Esophagus squamous epithelium (tissue), 5 donors: ENCODE results near the gene BCL11B. TPM values are rescaled to one million over a fixed set of nuclear protein-coding genes. Genes with fewer than 3 reads are reported as not detected.

Experiments used
- DNase-seq: peaks from one replicate; lab custom pipeline; 2025; lab: John Stamatoyannopoulos, UW
- H3K27ac ChIP-seq, 4 donors: fragments of 200-600 bp; sonication (generic); one replicate each; pipeline ENCODE4 v1.5.1; 2016 to 2019; ENCODE audit warnings: mild to moderate bottlenecking in 1 of 4
- H3K27me3 ChIP-seq, 4 donors: fragments of 200-600 bp; sonication (generic); 1 replicate in 3 of 4; 2 replicates in 1 of 4; pipeline versions ENCODE4 v1.5.1 to v1.6.0; 2017 to 2021; ENCODE audit warnings: antibody characterized with exemption in 1 of 4
- H3K36me3 ChIP-seq, 3 donors: fragments of 200-600 bp; sonication (generic); one replicate each; pipeline ENCODE4 v1.5.1; 2016 to 2019
- H3K4me1 ChIP-seq, 3 donors: fragments of 200-600 bp; sonication (generic); one replicate each; pipeline ENCODE4 v1.5.1; 2017 to 2019
- H3K4me3 ChIP-seq, 4 donors: fragments of 200-600 bp; sonication (generic); 1 replicate in 3 of 4; 2 replicates in 1 of 4; pipeline ENCODE4 v1.5.1; 2016 to 2019; ENCODE audit warnings: mild to moderate bottlenecking in 2 of 4, moderate library complexity in 1 of 4
- H3K9me3 ChIP-seq, 3 donors: fragments of 200-600 bp; sonication (generic); one replicate each; pipeline ENCODE4 v1.5.1; 2016 to 2019
- POLR2A ChIP-seq, 4 donors: fragments of 450-650 bp; IDR thresholded peaks; one replicate each; pipeline ENCODE4 v1.6.1; 2017; ENCODE audit warnings: antibody characterized with exemption in 4 of 4, mild to moderate bottlenecking in 4 of 4, moderate library complexity in 3 of 4
- WGBS, 2 donors: methylation state at CpG; one replicate each; pipeline ENCODE4 v1.1.5; 2018; 5-methylcytosine and 5-hydroxymethylcytosine counted together
- intact Hi-C: fragments of 100-400 bp; cut with DNase I; formaldehyde crosslinking; loops from one replicate; pipeline ENCODE4 v1.15.0; 2022
- total RNA-seq, 4 donors: library from RNA; depleted of rRNA; stranded (reverse); fragments of >200 nt; gene quantifications; one replicate each; pipeline ENCODE4 v1.1.0, GENCODE V29; 2016
- TF ChIP-seq, protein P1 (sequence below), 6 experiments: fragments of 450-650 bp in 4 of 6; fragments of 200-600 bp in 2 of 6; sonication (generic) in 2 of 6; IDR thresholded peaks; one replicate each; pipeline ENCODE4 v1.5.1; 2016 to 2019; ENCODE audit warnings: antibody characterized with exemption in 6 of 6, mild to moderate bottlenecking in 4 of 6, moderate library complexity in 4 of 6
- donor health status: DM: yes; HTN: yes; CAD: no.

The BCL11B gene
- total RNA-seq, 4 donors from 2014 or later, result 10.1 to 19.3 (median 12.9) TPM

DNA sequence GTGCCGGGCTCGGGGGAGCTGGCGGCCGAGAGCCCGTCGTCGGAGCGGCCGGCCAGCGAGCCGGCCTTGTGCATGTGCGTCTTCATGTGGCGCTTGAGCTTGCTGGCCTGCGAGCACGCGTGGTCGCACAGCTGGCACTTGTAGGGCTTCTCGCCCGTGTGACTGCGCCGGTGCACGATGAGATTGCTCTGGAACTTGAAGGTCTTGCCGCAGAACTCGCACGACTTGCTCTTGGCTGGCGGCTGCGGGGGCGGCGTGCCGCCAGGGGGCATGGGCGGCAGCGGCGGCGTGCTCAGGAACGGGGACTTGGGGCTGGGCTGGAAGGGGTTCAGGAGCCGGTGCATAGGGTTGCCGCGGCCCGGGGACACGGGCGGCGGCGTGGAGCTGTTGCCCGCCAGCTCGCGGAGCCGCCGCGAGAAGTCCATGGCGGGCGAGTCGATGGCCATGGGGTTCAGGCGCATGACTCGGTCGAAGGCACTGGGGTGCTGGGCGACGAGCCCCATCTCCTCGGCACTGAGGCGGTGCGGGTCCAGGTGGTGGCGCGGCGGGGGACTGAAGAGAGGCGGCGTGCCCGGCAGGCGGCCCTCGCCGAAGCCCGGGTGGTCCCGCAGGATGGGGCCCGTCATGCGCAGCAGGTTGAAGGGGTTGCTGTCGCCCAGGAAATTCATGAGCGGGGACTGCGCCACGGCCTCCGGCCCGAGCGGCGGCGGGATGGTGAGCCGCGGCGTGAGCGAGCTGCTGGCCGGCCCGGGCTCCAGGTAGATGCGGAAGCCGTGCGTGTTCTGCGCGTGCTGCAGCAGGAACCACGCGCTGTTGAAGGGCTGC is 96.5 kb downstream of the BCL11B start:
- H3K27me3 ChIP-seq, result no peaks in the 10 kb centered on the region
- no peak for TF ChIP-seq POLR2A (IDR thresholded peaks at IDR 0.05)
- TF ChIP-seq, protein P1, sequence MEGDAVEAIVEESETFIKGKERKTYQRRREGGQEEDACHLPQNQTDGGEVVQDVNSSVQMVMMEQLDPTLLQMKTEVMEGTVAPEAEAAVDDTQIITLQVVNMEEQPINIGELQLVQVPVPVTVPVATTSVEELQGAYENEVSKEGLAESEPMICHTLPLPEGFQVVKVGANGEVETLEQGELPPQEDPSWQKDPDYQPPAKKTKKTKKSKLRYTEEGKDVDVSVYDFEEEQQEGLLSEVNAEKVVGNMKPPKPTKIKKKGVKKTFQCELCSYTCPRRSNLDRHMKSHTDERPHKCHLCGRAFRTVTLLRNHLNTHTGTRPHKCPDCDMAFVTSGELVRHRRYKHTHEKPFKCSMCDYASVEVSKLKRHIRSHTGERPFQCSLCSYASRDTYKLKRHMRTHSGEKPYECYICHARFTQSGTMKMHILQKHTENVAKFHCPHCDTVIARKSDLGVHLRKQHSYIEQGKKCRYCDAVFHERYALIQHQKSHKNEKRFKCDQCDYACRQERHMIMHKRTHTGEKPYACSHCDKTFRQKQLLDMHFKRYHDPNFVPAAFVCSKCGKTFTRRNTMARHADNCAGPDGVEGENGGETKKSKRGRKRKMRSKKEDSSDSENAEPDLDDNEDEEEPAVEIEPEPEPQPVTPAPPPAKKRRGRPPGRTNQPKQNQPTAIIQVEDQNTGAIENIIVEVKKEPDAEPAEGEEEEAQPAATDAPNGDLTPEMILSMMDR (IDR thresholded peaks at IDR 0.05), result no peak
- no peak overlapping the region for H3K27ac ChIP-seq
- WGBS, 2 donors, result 96 to 99% methylated on average over 32 to 50 of the region's 95 CpGs
- H3K9me3 ChIP-seq, result no peaks in the 10 kb centered on the region
- DNase-seq, result no peak
- intact Hi-C loops, result no loop called here
- H3K36me3 ChIP-seq, result peaks cover 6 to 46% (median 7%) of the 10 kb centered on the region in 3 donors
- peaks cover 4 to 24% (median 17%) of the 10 kb centered on the region in 3 donors for H3K4me1 ChIP-seq
- H3K4me3 ChIP-seq, result no peak overlapping the region

GRCh38 chr14:99174770-99175319 is 97.2 kb downstream of the BCL11B start:
- no peak overlapping the region for H3K27ac ChIP-seq
- TF ChIP-seq, protein P1 (IDR thresholded peaks at IDR 0.05), result no peak
- TF ChIP-seq POLR2A (IDR thresholded peaks at IDR 0.05), result no peak
- H3K27me3 ChIP-seq, result no peaks in the 10 kb centered on the region
- intact Hi-C loops, result no loop called here
- DNase-seq, result no peak
- 98% methylated on average over 8 to 56 of the region's 81 CpGs for WGBS, 2 donors
- peaks cover 6 to 46% (median 7%) of the 10 kb centered on the region in 3 donors for H3K36me3 ChIP-seq
- H3K4me3 ChIP-seq, result no peak overlapping the region
- H3K9me3 ChIP-seq, result no peaks in the 10 kb centered on the region
- H3K4me1 ChIP-seq, result peaks cover 4 to 24% (median 17%) of the 10 kb centered on the region in 3 donors

- WGBS, 2 donors, result 94 to 95% methylated on average over 30 to 33 of the region's 79 CpGs
- Histone ChIP-seq H3K27ac (no peak overlapping the region), H3K4me1 (peaks cover 4 to 24% (median 17%) of the 10 kb centered on the region in 3 donors), H3K9me3 (no peaks in the 10 kb centered on the region), H3K36me3 (peaks cover 6 to 46% (median 7%) of the 10 kb centered on the region in 3 donors), H3K27me3 (no peaks in the 10 kb centered on the region), H3K4me3 (no peak overlapping the region)
- TF ChIP-seq POLR2A (IDR thresholded peaks at IDR 0.05), result no peak
- TF ChIP-seq, protein P1 (IDR thresholded peaks at IDR 0.05), result no peak
- intact Hi-C loops, result no loop called here
- DNase-seq, result no peak
Measured at GRCh38 chr14:99174081-99174769, 97.8 kb downstream of the BCL11B start.

- 85 to 86% methylated on average over 3 of the region's 3 CpGs for WGBS, 2 donors
- Histone ChIP-seq H3K27me3 (no peaks in the 10 kb centered on the region), H3K4me1 (peaks cover 4 to 17% (median 16%) of the 10 kb centered on the region in 3 donors), H3K9me3 (no peaks in the 10 kb centered on the region), H3K36me3 (peaks cover 6 to 46% (median 7%) of the 10 kb centered on the region in 3 donors), H3K4me3 (no peak overlapping the region), H3K27ac (no peak overlapping the region)
- no peak for DNase-seq
- intact Hi-C loops, result no loop called here
- TF ChIP-seq, protein P1 (IDR thresholded peaks at IDR 0.05), result no peak
- TF ChIP-seq POLR2A (IDR thresholded peaks at IDR 0.05), result no peak
Measured at GRCh38 chr14:99173506-99173905, 98.5 kb downstream of the BCL11B start.
